Suprapubic skin (tissue), 4 donors: Measurements from ENCODE around the gene LPAR1. TPM values are rescaled to one million over a fixed set of nuclear protein-coding genes. Genes with fewer than 3 reads are reported as not detected.
A peak's percentile ranks its signal among the peaks of the same experiment; 100 is the strongest.

Source experiments
- DNase-seq, 2 donors: peaks; one replicate each; pipeline ENCODE4 v3.0.0-alpha.2; 2019; ENCODE audit warnings: low spot score in 2 of 2
- H3K27ac ChIP-seq: fragments of 200-600 bp; sonication (generic); one replicate; pipeline ENCODE4 v1.5.1; 2019
- H3K27me3 ChIP-seq: fragments of 200-600 bp; sonication (generic); one replicate; pipeline ENCODE4 v1.5.1; 2019
- H3K36me3 ChIP-seq: fragments of 200-600 bp; sonication (generic); one replicate; pipeline ENCODE4 v1.5.1; 2019
- H3K4me1 ChIP-seq: fragments of 200-600 bp; sonication (generic); one replicate; pipeline ENCODE4 v1.5.1; 2019
- H3K4me3 ChIP-seq: fragments of 200-600 bp; sonication (generic); one replicate; pipeline ENCODE4 v1.5.1; 2019; ENCODE audit warnings: mild to moderate bottlenecking
- H3K9me3 ChIP-seq: fragments of 200-600 bp; sonication (generic); one replicate; pipeline ENCODE4 v1.5.1; 2019
- CTCF ChIP-seq, 2 donors: fragments of 200-600 bp in 1 of 2; fragments of 450-650 bp in 1 of 2; sonication (generic) in 1 of 2; IDR thresholded peaks; one replicate each; pipeline ENCODE4 v1.5.1; 2016 to 2019; ENCODE audit warnings: antibody characterized with exemption in 2 of 2, mild to moderate bottlenecking in 1 of 2, moderate library complexity in 1 of 2
- EP300 ChIP-seq: sonication (generic); formaldehyde crosslinking; IDR thresholded peaks from one replicate; pipeline ENCODE4 v1.6.1; 2017; ENCODE audit warnings: antibody characterized with exemption
- POLR2A ChIP-seq, 2 donors: fragments of 450-650 bp; IDR thresholded peaks; one replicate each; pipeline ENCODE4 v1.6.1; 2017; ENCODE audit warnings: antibody characterized with exemption in 2 of 2, mild to moderate bottlenecking in 2 of 2, moderate library complexity in 2 of 2
- POLR2AphosphoS5 ChIP-seq, 3 donors: sonication (generic); formaldehyde crosslinking; IDR thresholded peaks; one replicate each; pipeline ENCODE4 v1.6.1; 2017; ENCODE audit warnings: antibody characterized with exemption in 3 of 3
- WGBS: methylation state at CpG from one replicate; pipeline ENCODE4 v1.1.5; 2018; 5-methylcytosine and 5-hydroxymethylcytosine counted together
- total RNA-seq, 4 donors: library from RNA; depleted of rRNA; stranded (reverse); fragments of >200 nt; gene quantifications; one replicate each; pipeline ENCODE4 v1.1.0, GENCODE V29; 2016

Gene LPAR1
- total RNA-seq, 4 donors from 2014 or later, result 16.2 to 65.8 (median 23.5) TPM

- Histone ChIP-seq H3K27me3 (no peaks in the 10 kb centered on the region), H3K9me3 (no peaks in the 10 kb centered on the region), H3K4me1 (peaks cover 26% of the 10 kb centered on the region), H3K27ac (peak overlapping the region; percentile 74), H3K4me3 (no peak overlapping the region), H3K36me3 (no peaks in the 10 kb centered on the region)
- 58% methylated on average over 4 of the region's 4 CpGs for WGBS
- TF ChIP-seq CTCF (IDR thresholded peaks at IDR 0.05) (no peak), EP300 (no peak), POLR2AphosphoS5 (IDR thresholded peaks at IDR 0.05) (peak in 1 of 3 donors; percentile 79), POLR2A (IDR thresholded peaks at IDR 0.05) (no peak)
- no peak for DNase-seq
These were observed 43.5 kb downstream of the LPAR1 start for GRCh38 chr9:110994771-110995241.

- TF ChIP-seq EP300, result no peak
- no peak for TF ChIP-seq POLR2A (IDR thresholded peaks at IDR 0.05)
- TF ChIP-seq CTCF (IDR thresholded peaks at IDR 0.05), result no peak
- TF ChIP-seq POLR2AphosphoS5 (IDR thresholded peaks at IDR 0.05), result no peak
- H3K4me1 ChIP-seq, result peaks cover 10% of the 10 kb centered on the region
- H3K36me3 ChIP-seq, result no peaks in the 10 kb centered on the region
- 97% methylated on average over 2 of the region's 2 CpGs for WGBS
- H3K27me3 ChIP-seq, result no peaks in the 10 kb centered on the region
- no peak overlapping the region for H3K4me3 ChIP-seq
- DNase-seq, result no peak
- no peak overlapping the region for H3K27ac ChIP-seq
- H3K9me3 ChIP-seq, result no peaks in the 10 kb centered on the region
These were observed 47.8 kb downstream of the LPAR1 start for GRCh38 chr9:110990481-110990880.

- 98% methylated on average over 1 of the region's 1 CpG for WGBS
- no peak for DNase-seq
- Histone ChIP-seq H3K27me3 (no peaks in the 10 kb centered on the region), H3K4me1 (no peaks in the 10 kb centered on the region), H3K36me3 (no peaks in the 10 kb centered on the region), H3K27ac (no peak overlapping the region), H3K9me3 (no peaks in the 10 kb centered on the region), H3K4me3 (no peak overlapping the region)
- TF ChIP-seq EP300 (no peak), POLR2AphosphoS5 (IDR thresholded peaks at IDR 0.05) (no peak), CTCF (IDR thresholded peaks at IDR 0.05) (no peak), POLR2A (IDR thresholded peaks at IDR 0.05) (no peak)
These were observed 51.7 kb downstream of the LPAR1 start for GRCh38 chr9:110986529-110986928.

- Histone ChIP-seq H3K9me3 (no peaks in the 10 kb centered on the region), H3K4me3 (no peak overlapping the region), H3K27me3 (no peaks in the 10 kb centered on the region), H3K36me3 (no peaks in the 10 kb centered on the region), H3K27ac (no peak overlapping the region), H3K4me1 (no peaks in the 10 kb centered on the region)
- TF ChIP-seq POLR2A (IDR thresholded peaks at IDR 0.05), result no peak
- WGBS, result 87% methylated on average over 2 of the region's 2 CpGs
- DNase-seq, result no peak
These were observed 53.3 kb downstream of the LPAR1 start for GRCh38 chr9:110984890-110985437.

GRCh38 chr9:110980261-110980660, 58.0 kb downstream of the LPAR1 start:
- Histone ChIP-seq H3K9me3 (no peaks in the 10 kb centered on the region), H3K27ac (no peak overlapping the region), H3K27me3 (no peaks in the 10 kb centered on the region), H3K4me3 (no peak overlapping the region), H3K36me3 (no peaks in the 10 kb centered on the region), H3K4me1 (peaks cover 30% of the 10 kb centered on the region)
- no peak for DNase-seq
- TF ChIP-seq CTCF (IDR thresholded peaks at IDR 0.05) (no peak), EP300 (no peak), POLR2A (IDR thresholded peaks at IDR 0.05) (no peak), POLR2AphosphoS5 (IDR thresholded peaks at IDR 0.05) (no peak)
- WGBS, result 62% methylated on average over 3 of the region's 3 CpGs

GRCh38 chr9:110979636-110980035, 58.6 kb downstream of the LPAR1 start:
- H3K27me3 ChIP-seq, result no peaks in the 10 kb centered on the region
- TF ChIP-seq CTCF (IDR thresholded peaks at IDR 0.05) (no peak), POLR2A (IDR thresholded peaks at IDR 0.05) (no peak), EP300 (no peak), POLR2AphosphoS5 (IDR thresholded peaks at IDR 0.05) (no peak)

More at GRCh38 chr9:110979636-110980035, 58.6 kb downstream of the LPAR1 start:
- Histone ChIP-seq H3K36me3 (no peaks in the 10 kb centered on the region), H3K4me3 (no peak overlapping the region), H3K27ac (peak overlapping the region; percentile 14), H3K4me1 (peaks cover 35% of the 10 kb centered on the region), H3K9me3 (no peaks in the 10 kb centered on the region)
- DNase-seq, result no peak
